PFSK-1 (cell line): ENCODE data around the gene VWA1.

ENCODE experiments used
- FOXP2 ChIP-seq: optimal IDR thresholded peaks from 2 replicates; pipeline ENCODE3; 2011; ENCODE audit warnings: borderline replicate concordance, control low read depth, inconsistent platforms; ENCODE audit not compliant: insufficient read depth; ENCODE audit errors: extremely low read length, extremely low read depth
- POLR2AphosphoS5 ChIP-seq: IDR thresholded peaks from 2 replicates; pipeline ENCODE4 v1.6.1; 2012; ENCODE audit warnings: low read depth, mild to moderate bottlenecking, control low read depth, low read length, moderate library complexity
- SIN3A ChIP-seq: IDR thresholded peaks from 2 replicates; pipeline ENCODE4 v1.6.1; 2012; ENCODE audit warnings: mild to moderate bottlenecking, low read length, moderate library complexity, borderline replicate concordance; ENCODE audit not compliant: insufficient read depth
- TAF1 ChIP-seq: IDR thresholded peaks from 2 replicates; pipeline ENCODE4 v1.6.1; 2012; ENCODE audit warnings: low read length, control low read depth, borderline replicate concordance; ENCODE audit not compliant: insufficient read depth
- TF ChIP-seq, protein P1 (sequence below), 2 experiments: IDR thresholded peaks; 2 replicates each; pipeline versions ENCODE4 v1.6.1 to v1.8.0; 2011 to 2012; ENCODE audit warnings: low read depth in 2 of 2, low read length in 2 of 2, control low read depth in 1 of 2, inconsistent platforms in 1 of 2, mild to moderate bottlenecking in 1 of 2, moderate library complexity in 1 of 2; ENCODE audit not compliant: insufficient read depth in 1 of 2

VWA1 gene

DNA sequence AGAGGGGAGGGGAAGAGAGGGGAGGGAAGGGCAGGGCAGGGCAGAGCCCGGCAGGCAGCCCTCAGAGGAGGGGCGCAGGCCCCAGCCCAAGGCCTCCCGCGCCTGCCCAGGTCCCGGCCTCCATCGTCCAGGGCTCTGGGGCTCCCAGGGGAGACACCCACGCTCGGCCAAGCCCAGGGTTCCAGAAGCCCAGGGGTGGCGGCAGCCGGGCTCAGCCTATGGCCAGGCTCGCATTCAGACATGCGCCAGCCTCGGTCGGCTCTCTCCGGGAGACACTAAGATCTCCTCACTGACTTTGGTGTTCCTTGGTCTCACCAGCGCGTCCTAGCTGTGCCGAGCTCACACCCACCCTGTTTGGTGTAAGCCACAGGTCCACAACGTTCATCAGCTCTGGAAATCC is 7.3 kb upstream of the VWA1 start:
- no peak for TF ChIP-seq FOXP2
- no peak for TF ChIP-seq SIN3A
- TF ChIP-seq, protein P1, sequence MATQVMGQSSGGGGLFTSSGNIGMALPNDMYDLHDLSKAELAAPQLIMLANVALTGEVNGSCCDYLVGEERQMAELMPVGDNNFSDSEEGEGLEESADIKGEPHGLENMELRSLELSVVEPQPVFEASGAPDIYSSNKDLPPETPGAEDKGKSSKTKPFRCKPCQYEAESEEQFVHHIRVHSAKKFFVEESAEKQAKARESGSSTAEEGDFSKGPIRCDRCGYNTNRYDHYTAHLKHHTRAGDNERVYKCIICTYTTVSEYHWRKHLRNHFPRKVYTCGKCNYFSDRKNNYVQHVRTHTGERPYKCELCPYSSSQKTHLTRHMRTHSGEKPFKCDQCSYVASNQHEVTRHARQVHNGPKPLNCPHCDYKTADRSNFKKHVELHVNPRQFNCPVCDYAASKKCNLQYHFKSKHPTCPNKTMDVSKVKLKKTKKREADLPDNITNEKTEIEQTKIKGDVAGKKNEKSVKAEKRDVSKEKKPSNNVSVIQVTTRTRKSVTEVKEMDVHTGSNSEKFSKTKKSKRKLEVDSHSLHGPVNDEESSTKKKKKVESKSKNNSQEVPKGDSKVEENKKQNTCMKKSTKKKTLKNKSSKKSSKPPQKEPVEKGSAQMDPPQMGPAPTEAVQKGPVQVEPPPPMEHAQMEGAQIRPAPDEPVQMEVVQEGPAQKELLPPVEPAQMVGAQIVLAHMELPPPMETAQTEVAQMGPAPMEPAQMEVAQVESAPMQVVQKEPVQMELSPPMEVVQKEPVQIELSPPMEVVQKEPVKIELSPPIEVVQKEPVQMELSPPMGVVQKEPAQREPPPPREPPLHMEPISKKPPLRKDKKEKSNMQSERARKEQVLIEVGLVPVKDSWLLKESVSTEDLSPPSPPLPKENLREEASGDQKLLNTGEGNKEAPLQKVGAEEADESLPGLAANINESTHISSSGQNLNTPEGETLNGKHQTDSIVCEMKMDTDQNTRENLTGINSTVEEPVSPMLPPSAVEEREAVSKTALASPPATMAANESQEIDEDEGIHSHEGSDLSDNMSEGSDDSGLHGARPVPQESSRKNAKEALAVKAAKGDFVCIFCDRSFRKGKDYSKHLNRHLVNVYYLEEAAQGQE (IDR thresholded peaks at IDR 0.05; ENCODE audit: insufficient read depth in 1 of 2, low read depth in 2 of 2, low read length in 2 of 2) = no peak
- TF ChIP-seq TAF1 = no peak
- TF ChIP-seq POLR2AphosphoS5 = no peak

- TF ChIP-seq POLR2AphosphoS5 = no peak
- TF ChIP-seq SIN3A = no peak
- TF ChIP-seq, protein P1 (IDR thresholded peaks at IDR 0.05; ENCODE audit: insufficient read depth in 1 of 2, low read depth in 2 of 2, low read length in 2 of 2) = no peak
- TF ChIP-seq FOXP2 = no peak
- no peak for TF ChIP-seq TAF1
These were observed 5.8 kb upstream of the VWA1 start for GRCh38 chr1:1429671-1430073.

GRCh38 chr1:1430114-1430982 is 5.1 kb upstream of the VWA1 start:
- TF ChIP-seq, protein P1 (IDR thresholded peaks at IDR 0.05; ENCODE audit: insufficient read depth in 1 of 2, low read depth in 2 of 2, low read length in 2 of 2) = no peak
- TF ChIP-seq TAF1 (no peak), POLR2AphosphoS5 (no peak)

- TF ChIP-seq TAF1 (no peak), POLR2AphosphoS5 (no peak), FOXP2 (no peak), SIN3A (no peak)
- TF ChIP-seq, protein P1 (IDR thresholded peaks at IDR 0.05; ENCODE audit: insufficient read depth in 1 of 2, low read depth in 2 of 2, low read length in 2 of 2) = no peak
These were observed 4.3 kb upstream of the VWA1 start for GRCh38 chr1:1430992-1431844.
